Liver (tissue), 3 donors: ENCODE data around the gene SDHAF4.

ENCODE experiments used
- EGR1 ChIP-seq, 2 donors: IDR thresholded peaks; 2 replicates each; pipeline ENCODE4 v1.6.1; 2016 to 2018; ENCODE audit warnings: antibody characterized with exemption in 2 of 2, low read depth in 2 of 2
- GABPA ChIP-seq, 2 donors: IDR thresholded peaks in 1 of 2; conservative IDR thresholded peaks in 1 of 2; 2 replicates each; pipeline ENCODE4 v1.6.1; 2016; ENCODE audit warnings: antibody characterized with exemption in 2 of 2, mild to moderate bottlenecking in 1 of 2, moderate library complexity in 1 of 2
- JUND ChIP-seq, 2 donors: IDR thresholded peaks; 2 replicates each; pipeline ENCODE4 v1.6.1; 2016; ENCODE audit warnings: antibody characterized with exemption in 2 of 2
- RAD21 ChIP-seq, 2 donors: IDR thresholded peaks; 2 replicates each; pipeline ENCODE4 v1.6.1; 2016; ENCODE audit warnings: antibody characterized with exemption in 2 of 2, mild to moderate bottlenecking in 2 of 2
- SP1 ChIP-seq: IDR thresholded peaks from 2 replicates; pipeline ENCODE4 v1.6.1; 2018; ENCODE audit warnings: antibody characterized with exemption, mild to moderate bottlenecking
- TAF1 ChIP-seq: conservative IDR thresholded peaks from 2 replicates; pipeline ENCODE4 v1.6.1; 2016; ENCODE audit warnings: antibody characterized with exemption, mild to moderate bottlenecking
- TF ChIP-seq, protein P1 (sequence below): fragments of 150-350 bp; IDR thresholded peaks from 2 replicates; pipeline ENCODE4 v1.5.1; 2017; ENCODE audit warnings: improper control_type of control experiment, low read depth, low read length; ENCODE audit not compliant: missing input control
- TF ChIP-seq, protein P2 (sequence below): IDR thresholded peaks from 2 replicates; pipeline ENCODE4 v1.6.1; 2016; ENCODE audit warnings: antibody characterized with exemption, mild to moderate bottlenecking
- TF ChIP-seq, protein P3 (sequence below): IDR thresholded peaks from 2 replicates; pipeline ENCODE4 v1.6.1; 2016; ENCODE audit warnings: antibody characterized with exemption
- donor health status: healthy.
- donor health status: healthy.

DNA sequence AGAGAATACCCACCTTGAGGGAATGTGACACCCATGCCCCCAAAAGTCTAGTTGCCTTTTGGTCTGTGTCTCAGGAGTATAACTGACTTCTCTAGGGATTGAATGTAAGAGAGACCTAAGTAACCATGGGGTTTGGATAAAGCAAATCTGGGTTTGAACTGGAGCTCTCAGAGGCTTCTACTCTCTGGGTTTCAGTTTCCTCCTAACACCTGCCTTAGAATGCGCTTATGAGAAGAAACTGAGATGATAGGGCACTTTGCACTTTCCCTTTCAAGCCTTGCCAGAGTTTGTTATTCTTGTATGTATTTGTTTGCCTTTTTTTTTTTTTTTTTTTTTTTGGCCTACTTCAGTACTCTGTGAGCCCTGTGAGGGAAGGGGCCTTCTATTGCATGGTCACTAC, 19.4 kb downstream of the SDHAF4 start:
- TF ChIP-seq, protein P1, sequence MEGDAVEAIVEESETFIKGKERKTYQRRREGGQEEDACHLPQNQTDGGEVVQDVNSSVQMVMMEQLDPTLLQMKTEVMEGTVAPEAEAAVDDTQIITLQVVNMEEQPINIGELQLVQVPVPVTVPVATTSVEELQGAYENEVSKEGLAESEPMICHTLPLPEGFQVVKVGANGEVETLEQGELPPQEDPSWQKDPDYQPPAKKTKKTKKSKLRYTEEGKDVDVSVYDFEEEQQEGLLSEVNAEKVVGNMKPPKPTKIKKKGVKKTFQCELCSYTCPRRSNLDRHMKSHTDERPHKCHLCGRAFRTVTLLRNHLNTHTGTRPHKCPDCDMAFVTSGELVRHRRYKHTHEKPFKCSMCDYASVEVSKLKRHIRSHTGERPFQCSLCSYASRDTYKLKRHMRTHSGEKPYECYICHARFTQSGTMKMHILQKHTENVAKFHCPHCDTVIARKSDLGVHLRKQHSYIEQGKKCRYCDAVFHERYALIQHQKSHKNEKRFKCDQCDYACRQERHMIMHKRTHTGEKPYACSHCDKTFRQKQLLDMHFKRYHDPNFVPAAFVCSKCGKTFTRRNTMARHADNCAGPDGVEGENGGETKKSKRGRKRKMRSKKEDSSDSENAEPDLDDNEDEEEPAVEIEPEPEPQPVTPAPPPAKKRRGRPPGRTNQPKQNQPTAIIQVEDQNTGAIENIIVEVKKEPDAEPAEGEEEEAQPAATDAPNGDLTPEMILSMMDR: no peak
- TF ChIP-seq EGR1 (IDR thresholded peaks at IDR 0.05; ENCODE audit: low read depth in 2 of 2) (no peak), SP1 (no peak), RAD21 (IDR thresholded peaks at IDR 0.05) (no peak), TAF1 (no peak), GABPA (IDR thresholded peaks at IDR 0.05 in 1 of 2, conservative IDR thresholded peaks at IDR 0.05 in 1 of 2) (no peak), JUND (IDR thresholded peaks at IDR 0.05) (no peak)
- TF ChIP-seq, protein P2, sequence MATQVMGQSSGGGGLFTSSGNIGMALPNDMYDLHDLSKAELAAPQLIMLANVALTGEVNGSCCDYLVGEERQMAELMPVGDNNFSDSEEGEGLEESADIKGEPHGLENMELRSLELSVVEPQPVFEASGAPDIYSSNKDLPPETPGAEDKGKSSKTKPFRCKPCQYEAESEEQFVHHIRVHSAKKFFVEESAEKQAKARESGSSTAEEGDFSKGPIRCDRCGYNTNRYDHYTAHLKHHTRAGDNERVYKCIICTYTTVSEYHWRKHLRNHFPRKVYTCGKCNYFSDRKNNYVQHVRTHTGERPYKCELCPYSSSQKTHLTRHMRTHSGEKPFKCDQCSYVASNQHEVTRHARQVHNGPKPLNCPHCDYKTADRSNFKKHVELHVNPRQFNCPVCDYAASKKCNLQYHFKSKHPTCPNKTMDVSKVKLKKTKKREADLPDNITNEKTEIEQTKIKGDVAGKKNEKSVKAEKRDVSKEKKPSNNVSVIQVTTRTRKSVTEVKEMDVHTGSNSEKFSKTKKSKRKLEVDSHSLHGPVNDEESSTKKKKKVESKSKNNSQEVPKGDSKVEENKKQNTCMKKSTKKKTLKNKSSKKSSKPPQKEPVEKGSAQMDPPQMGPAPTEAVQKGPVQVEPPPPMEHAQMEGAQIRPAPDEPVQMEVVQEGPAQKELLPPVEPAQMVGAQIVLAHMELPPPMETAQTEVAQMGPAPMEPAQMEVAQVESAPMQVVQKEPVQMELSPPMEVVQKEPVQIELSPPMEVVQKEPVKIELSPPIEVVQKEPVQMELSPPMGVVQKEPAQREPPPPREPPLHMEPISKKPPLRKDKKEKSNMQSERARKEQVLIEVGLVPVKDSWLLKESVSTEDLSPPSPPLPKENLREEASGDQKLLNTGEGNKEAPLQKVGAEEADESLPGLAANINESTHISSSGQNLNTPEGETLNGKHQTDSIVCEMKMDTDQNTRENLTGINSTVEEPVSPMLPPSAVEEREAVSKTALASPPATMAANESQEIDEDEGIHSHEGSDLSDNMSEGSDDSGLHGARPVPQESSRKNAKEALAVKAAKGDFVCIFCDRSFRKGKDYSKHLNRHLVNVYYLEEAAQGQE: no peak
- TF ChIP-seq, protein P3, sequence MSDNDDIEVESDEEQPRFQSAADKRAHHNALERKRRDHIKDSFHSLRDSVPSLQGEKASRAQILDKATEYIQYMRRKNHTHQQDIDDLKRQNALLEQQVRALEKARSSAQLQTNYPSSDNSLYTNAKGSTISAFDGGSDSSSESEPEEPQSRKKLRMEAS: no peak
